Measurements from ENCODE around the gene ZC3H6.
"Not testable (repeated sequence)": the region's sequence is repeated elsewhere in the genome, so short reads cannot be mapped to it uniquely, and the experiment has no call there.

- not testable (repeated sequence) for TF ChIP-seq CTCF (conservative IDR thresholded peaks at IDR 0.05 in 1 of 2, IDR thresholded peaks at IDR 0.05 in 1 of 2; ENCODE audit: extremely low read depth in 1 of 2, insufficient read depth in 1 of 2, low read depth in 1 of 2, low read length in 2 of 2); EZH2 (IDR thresholded peaks at IDR 0.05; ENCODE audit: borderline replicate concordance, low read length)
Observed at GRCh38 chr2:112352809-112353603, 77.6 kb downstream of the ZC3H6 start.

Data from mammary epithelial cell (primary cell).